Sigmoid colon (tissue), 3 donors: ENCODE measurements around the gene SUPT5H.

ENCODE experiments used
- POLR2A ChIP-seq, 2 donors: fragments of 450-650 bp; IDR thresholded peaks; one replicate each; pipeline ENCODE4 v1.6.1; 2016; ENCODE audit warnings: antibody characterized with exemption in 2 of 2, mild to moderate bottlenecking in 2 of 2, moderate library complexity in 2 of 2
- TF ChIP-seq, protein P1 (sequence below), 4 experiments: fragments of 450-650 bp in 3 of 4; fragments of 200-600 bp in 1 of 4; IDR thresholded peaks; one replicate each; pipeline ENCODE4 v1.5.1; 2016 to 2019; ENCODE audit warnings: antibody characterized with exemption in 4 of 4, mild to moderate bottlenecking in 3 of 4, moderate library complexity in 2 of 4

DNA sequence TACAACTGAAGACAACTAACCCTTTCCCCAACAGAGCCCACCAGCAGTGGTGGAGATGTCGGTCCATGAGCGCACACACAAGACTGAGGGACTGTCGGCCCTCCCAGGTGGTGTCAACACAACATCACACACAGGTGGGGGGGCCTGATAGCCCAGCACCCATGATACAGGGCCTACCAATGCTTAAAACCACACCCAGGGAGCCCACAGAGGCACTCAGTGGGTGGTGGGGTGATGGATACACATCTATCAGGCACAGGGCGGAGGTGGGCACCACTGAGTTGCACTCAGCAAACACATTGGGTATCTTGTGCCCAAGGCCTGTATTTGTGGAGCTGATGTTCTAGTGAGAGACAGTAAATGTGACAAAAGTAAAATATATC, 45.7 kb upstream of the SUPT5H start:
- TF ChIP-seq POLR2A (IDR thresholded peaks at IDR 0.05): no peak
- TF ChIP-seq, protein P1, sequence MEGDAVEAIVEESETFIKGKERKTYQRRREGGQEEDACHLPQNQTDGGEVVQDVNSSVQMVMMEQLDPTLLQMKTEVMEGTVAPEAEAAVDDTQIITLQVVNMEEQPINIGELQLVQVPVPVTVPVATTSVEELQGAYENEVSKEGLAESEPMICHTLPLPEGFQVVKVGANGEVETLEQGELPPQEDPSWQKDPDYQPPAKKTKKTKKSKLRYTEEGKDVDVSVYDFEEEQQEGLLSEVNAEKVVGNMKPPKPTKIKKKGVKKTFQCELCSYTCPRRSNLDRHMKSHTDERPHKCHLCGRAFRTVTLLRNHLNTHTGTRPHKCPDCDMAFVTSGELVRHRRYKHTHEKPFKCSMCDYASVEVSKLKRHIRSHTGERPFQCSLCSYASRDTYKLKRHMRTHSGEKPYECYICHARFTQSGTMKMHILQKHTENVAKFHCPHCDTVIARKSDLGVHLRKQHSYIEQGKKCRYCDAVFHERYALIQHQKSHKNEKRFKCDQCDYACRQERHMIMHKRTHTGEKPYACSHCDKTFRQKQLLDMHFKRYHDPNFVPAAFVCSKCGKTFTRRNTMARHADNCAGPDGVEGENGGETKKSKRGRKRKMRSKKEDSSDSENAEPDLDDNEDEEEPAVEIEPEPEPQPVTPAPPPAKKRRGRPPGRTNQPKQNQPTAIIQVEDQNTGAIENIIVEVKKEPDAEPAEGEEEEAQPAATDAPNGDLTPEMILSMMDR (IDR thresholded peaks at IDR 0.05): no peak
